ENCODE measurements around the gene CCL23. TPM values are rescaled to one million over a fixed set of nuclear protein-coding genes. Genes with fewer than 3 reads are reported as not detected.

Gene CCL23, protein sequence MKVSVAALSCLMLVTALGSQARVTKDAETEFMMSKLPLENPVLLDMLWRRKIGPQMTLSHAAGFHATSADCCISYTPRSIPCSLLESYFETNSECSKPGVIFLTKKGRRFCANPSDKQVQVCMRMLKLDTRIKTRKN
- not detected in 2 replicates for total RNA-seq (2021)
- not detected for Bru-seq, nascent RNA
- BruChase-seq, experiment 1, labeled RNA remaining after a 2-hour chase, result not detected
- BruChase-seq, experiment 2, labeled RNA remaining after a 6-hour chase, result not detected
- long read RNA-seq, result 0 reads

DNA sequence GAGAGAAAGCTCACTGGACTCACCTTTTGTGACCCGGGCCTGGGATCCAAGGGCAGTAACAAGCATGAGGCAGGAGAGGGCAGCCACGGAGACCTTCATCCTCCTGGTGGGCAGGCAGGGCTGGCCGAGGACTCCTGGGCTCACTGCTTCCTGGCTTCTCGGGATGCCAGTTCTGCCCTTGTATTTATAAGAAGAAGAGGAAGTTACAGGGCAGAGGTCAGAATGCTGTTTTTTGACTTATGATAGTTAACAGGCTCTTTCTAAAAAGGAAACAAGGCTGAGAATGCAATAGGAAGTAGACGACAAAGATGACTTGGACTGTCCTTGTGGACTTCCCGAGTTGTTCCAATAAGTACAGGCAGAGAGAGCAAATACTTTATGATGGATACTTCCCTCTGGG, at the start of gene CCL23:
Gene CCL23, minus strand, starts transcription at position 174 of the 400 bp plus-strand sequence. Its CDS starts 75 bp downstream, at position 99.
- Histone ChIP-seq H3K27ac (ENCODE audit: low read depth, low read length, poor library complexity, severe bottlenecking) (no peak within 1 kb of the TSS), H3K27me3 (replicated peaks; ENCODE audit: insufficient read depth, low read depth, low read length, poor library complexity) (no peaks in the 10 kb centered on the region), H3K4me1 (ENCODE audit: insufficient read depth, low read length, poor library complexity, severe bottlenecking) (no peaks in the 10 kb centered on the region), H3K4me3 (ENCODE audit: low read depth, low read length, poor library complexity, severe bottlenecking) (no peak within 1 kb of the TSS), H3K36me3 (ENCODE audit: insufficient read depth, low read length, poor library complexity, severe bottlenecking) (no peaks in the 10 kb centered on the region), H3K9me3 (ENCODE audit: low read depth, low read length, poor library complexity, severe bottlenecking) (no peaks in the 10 kb centered on the region)
- POLR2A ChIA-PET (ENCODE audit: low non-redundant PET), result no interaction called here
- CTCF ChIA-PET, result no interaction called here
- TF ChIP-seq, protein P1, sequence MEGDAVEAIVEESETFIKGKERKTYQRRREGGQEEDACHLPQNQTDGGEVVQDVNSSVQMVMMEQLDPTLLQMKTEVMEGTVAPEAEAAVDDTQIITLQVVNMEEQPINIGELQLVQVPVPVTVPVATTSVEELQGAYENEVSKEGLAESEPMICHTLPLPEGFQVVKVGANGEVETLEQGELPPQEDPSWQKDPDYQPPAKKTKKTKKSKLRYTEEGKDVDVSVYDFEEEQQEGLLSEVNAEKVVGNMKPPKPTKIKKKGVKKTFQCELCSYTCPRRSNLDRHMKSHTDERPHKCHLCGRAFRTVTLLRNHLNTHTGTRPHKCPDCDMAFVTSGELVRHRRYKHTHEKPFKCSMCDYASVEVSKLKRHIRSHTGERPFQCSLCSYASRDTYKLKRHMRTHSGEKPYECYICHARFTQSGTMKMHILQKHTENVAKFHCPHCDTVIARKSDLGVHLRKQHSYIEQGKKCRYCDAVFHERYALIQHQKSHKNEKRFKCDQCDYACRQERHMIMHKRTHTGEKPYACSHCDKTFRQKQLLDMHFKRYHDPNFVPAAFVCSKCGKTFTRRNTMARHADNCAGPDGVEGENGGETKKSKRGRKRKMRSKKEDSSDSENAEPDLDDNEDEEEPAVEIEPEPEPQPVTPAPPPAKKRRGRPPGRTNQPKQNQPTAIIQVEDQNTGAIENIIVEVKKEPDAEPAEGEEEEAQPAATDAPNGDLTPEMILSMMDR (conservative IDR thresholded peaks at IDR 0.05; ENCODE audit: low read depth, low read length), result no peak
- TF ChIP-seq EZH2 (IDR thresholded peaks at IDR 0.05; ENCODE audit: borderline replicate concordance, low read depth, low read length, poor library complexity, severe bottlenecking), result no peak
- intact Hi-C loops (cut with micrococcal nuclease; ENCODE audit: unreplicated experiment), result no loop called here
- DNase-seq (ENCODE audit: low spot score), result no peak
- no TSS peak for BruUV-seq (replicated peaks)

DNA sequence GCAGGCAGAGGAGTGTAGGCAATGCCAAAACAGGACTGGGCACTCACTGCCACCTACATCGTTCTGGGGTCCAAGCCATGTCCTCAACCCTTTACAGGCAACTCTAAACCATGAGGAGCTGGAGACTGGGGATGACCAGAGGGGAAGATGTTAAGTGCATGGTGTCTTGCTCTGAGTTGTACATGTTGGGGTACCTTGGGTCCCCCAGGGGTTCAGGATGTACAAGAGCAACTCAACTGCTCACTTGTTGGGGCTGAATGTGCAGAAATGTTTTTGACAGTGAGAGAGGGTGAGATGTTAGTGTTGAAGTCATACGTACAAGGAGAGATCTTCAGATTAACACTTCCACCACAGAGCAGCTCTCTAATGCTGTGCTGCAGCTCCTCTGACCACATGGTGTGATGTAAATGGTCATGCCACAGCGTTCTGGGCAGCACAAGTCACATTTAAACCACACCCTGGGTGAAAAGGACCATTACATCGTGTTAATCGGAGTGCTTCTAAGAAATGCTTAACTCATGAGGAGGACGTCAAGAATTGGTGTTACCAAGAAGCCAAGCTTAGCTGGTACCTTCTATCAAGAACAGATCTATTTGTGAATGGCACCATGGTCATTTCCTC, 48.7 kb upstream of the CCL23 start:
- Histone ChIP-seq H3K36me3 (ENCODE audit: insufficient read depth, low read length, poor library complexity, severe bottlenecking) (no peaks in the 10 kb centered on the region), H3K9me3 (ENCODE audit: low read depth, low read length, poor library complexity, severe bottlenecking) (no peaks in the 10 kb centered on the region), H3K27me3 (replicated peaks; ENCODE audit: insufficient read depth, low read depth, low read length, poor library complexity) (no peaks in the 10 kb centered on the region), H3K27ac (ENCODE audit: low read depth, low read length, poor library complexity, severe bottlenecking) (no peak overlapping the region), H3K4me1 (ENCODE audit: insufficient read depth, low read length, poor library complexity, severe bottlenecking) (no peaks in the 10 kb centered on the region), H3K4me3 (ENCODE audit: low read depth, low read length, poor library complexity, severe bottlenecking) (no peak overlapping the region)
- TF ChIP-seq, protein P1 (conservative IDR thresholded peaks at IDR 0.05; ENCODE audit: low read depth, low read length), result no peak
- no peak for TF ChIP-seq EZH2 (IDR thresholded peaks at IDR 0.05; ENCODE audit: borderline replicate concordance, low read depth, low read length, poor library complexity, severe bottlenecking)
- intact Hi-C loops (cut with micrococcal nuclease; ENCODE audit: unreplicated experiment), result no loop called here
- no TSS peak for BruUV-seq (replicated peaks)
- no peak for DNase-seq (ENCODE audit: low spot score)
- ChIA-PET CTCF (no interaction called here), POLR2A (ENCODE audit: low non-redundant PET) (no interaction called here)

DNA sequence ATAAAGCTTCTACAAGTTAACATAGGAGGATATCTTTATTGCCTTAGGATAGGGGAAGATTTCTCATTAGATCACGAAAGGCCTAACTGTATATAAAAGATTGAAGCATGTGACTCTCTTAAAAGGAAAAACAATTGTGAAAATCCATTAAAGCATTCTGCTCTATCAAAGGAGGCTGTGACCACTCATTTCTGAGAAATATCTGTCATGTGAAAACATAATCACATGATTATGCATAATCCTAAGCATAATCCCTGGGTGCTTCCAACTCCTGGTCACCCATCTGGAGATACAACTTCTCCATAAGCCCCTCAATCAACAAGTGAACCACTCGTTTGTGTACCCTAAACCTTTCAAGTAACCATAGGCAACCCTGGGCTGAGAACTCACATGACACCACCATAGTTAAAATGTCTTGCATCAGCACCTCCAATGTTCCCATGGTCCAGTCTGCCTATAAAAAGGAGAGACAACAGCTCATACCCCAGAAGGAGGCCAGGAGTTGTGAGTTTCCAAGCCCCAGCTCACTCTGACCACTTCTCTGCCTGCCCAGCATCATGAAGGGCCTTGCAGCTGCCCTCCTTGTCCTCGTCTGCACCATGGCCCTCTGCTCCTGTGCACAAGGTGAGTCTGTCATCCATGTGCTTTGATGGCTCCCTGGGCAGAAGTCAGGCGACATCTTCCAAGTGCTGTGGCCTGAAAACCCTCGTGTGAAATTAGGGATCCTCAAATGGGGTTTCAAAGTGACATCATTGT, 46.2 kb upstream of the CCL23 start, which contains the start of gene CCL18:
Gene CCL18, plus strand, starts transcription at position 487 of the 756 bp plus-strand sequence. Its CDS starts 71 bp downstream, at position 558.
- Histone ChIP-seq H3K4me1 (ENCODE audit: insufficient read depth, low read length, poor library complexity, severe bottlenecking) (no peaks in the 10 kb centered on the region), H3K9me3 (ENCODE audit: low read depth, low read length, poor library complexity, severe bottlenecking) (no peaks in the 10 kb centered on the region), H3K27ac (ENCODE audit: low read depth, low read length, poor library complexity, severe bottlenecking) (no peak within 1 kb of the TSS), H3K36me3 (ENCODE audit: insufficient read depth, low read length, poor library complexity, severe bottlenecking) (no peaks in the 10 kb centered on the region), H3K27me3 (replicated peaks; ENCODE audit: insufficient read depth, low read depth, low read length, poor library complexity) (no peaks in the 10 kb centered on the region), H3K4me3 (ENCODE audit: low read depth, low read length, poor library complexity, severe bottlenecking) (no peak within 1 kb of the TSS)
- intact Hi-C loops (cut with micrococcal nuclease; ENCODE audit: unreplicated experiment), result no loop called here
- no peak for DNase-seq (ENCODE audit: low spot score)
- TF ChIP-seq EZH2 (IDR thresholded peaks at IDR 0.05; ENCODE audit: borderline replicate concordance, low read depth, low read length, poor library complexity, severe bottlenecking), result no peak
- TF ChIP-seq, protein P1 (conservative IDR thresholded peaks at IDR 0.05; ENCODE audit: low read depth, low read length), result no peak
- POLR2A ChIA-PET (ENCODE audit: low non-redundant PET), result no interaction called here
- BruUV-seq (replicated peaks), result no TSS peak
- CTCF ChIA-PET, result no interaction called here

Measured in A673 (cell line).